ENCODE results near the gene INCA1. TPM values are rescaled to one million over a fixed set of nuclear protein-coding genes. Genes with fewer than 3 reads are reported as not detected.

INCA1 gene
- total and polyA plus RNA-seq, 10 donors = 1.1 to 5.8 (median 1.8) TPM

GRCh38 chr17:4950746-4951204 lies 46.5 kb downstream of the INCA1 start, which contains the start of gene ENO3:
ENO3 (plus strand) TSS chr17:4951119; CDS start chr17:4951830, 711 bp downstream.
- H3K4me3 ChIP-seq = peak within 1 kb of the TSS; percentile 78 to 100 (median 98)
- H3K4me1 ChIP-seq = peaks cover 19 to 48% (median 30%) of the 10 kb centered on the region in 6 donors
- H3K36me3 ChIP-seq = peaks cover 0 to 15% (median 11%) of the 10 kb centered on the region in 6 donors
- TF ChIP-seq, protein P1, sequence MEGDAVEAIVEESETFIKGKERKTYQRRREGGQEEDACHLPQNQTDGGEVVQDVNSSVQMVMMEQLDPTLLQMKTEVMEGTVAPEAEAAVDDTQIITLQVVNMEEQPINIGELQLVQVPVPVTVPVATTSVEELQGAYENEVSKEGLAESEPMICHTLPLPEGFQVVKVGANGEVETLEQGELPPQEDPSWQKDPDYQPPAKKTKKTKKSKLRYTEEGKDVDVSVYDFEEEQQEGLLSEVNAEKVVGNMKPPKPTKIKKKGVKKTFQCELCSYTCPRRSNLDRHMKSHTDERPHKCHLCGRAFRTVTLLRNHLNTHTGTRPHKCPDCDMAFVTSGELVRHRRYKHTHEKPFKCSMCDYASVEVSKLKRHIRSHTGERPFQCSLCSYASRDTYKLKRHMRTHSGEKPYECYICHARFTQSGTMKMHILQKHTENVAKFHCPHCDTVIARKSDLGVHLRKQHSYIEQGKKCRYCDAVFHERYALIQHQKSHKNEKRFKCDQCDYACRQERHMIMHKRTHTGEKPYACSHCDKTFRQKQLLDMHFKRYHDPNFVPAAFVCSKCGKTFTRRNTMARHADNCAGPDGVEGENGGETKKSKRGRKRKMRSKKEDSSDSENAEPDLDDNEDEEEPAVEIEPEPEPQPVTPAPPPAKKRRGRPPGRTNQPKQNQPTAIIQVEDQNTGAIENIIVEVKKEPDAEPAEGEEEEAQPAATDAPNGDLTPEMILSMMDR (IDR thresholded peaks at IDR 0.05 in 8 of 11, conservative IDR thresholded peaks at IDR 0.05 in 3 of 11) = no peak
- TF ChIP-seq POLR2A (IDR thresholded peaks at IDR 0.05) = no peak
- no peak for TF ChIP-seq POLR2AphosphoS5 (IDR thresholded peaks at IDR 0.05)
- WGBS, 5 donors = 42 to 60% (median 52%) methylated on average over 7 of the region's 7 CpGs
- H3K27me3 ChIP-seq (replicated peaks in 1 of 7) = no peaks in the 10 kb centered on the region
- H3K9me3 ChIP-seq = no peaks in the 10 kb centered on the region
- intact Hi-C loops (cut with DNase I; ENCODE audit: low total_unique reads) = no loop called here
- no peak for DNase-seq
- H3K27ac ChIP-seq = peak within 1 kb of the TSS; percentile 89 to 99 (median 98)

- intact Hi-C loops (cut with DNase I; ENCODE audit: low total_unique reads) = no loop called here
- DNase-seq = peak; percentile 89
Measured at GRCh38 chr17:4950075-4950745, 47.1 kb downstream of the INCA1 start.

GRCh38 chr17:4949321-4950074 lies 47.8 kb downstream of the INCA1 start:
- Histone ChIP-seq H3K4me3 (peak overlapping the region; percentile 78 to 100 (median 98)), H3K4me1 (peaks cover 32 to 61% (median 43%) of the 10 kb centered on the region in 6 donors), H3K27me3 (replicated peaks in 1 of 7) (no peaks in the 10 kb centered on the region), H3K36me3 (peaks cover 0 to 28% (median 23%) of the 10 kb centered on the region in 6 donors), H3K9me3 (no peaks in the 10 kb centered on the region), H3K27ac (peak overlapping the region; percentile 89 to 99 (median 98))
- intact Hi-C loops (cut with DNase I; ENCODE audit: low total_unique reads) = no loop called here
- DNase-seq = peak; percentile 94
- 0 to 1% (median 0%) methylated on average over 5 to 75 of the region's 75 CpGs for WGBS, 5 donors
- TF ChIP-seq POLR2AphosphoS5 (IDR thresholded peaks at IDR 0.05) (peak; percentile 64 to 72 (median 69)), POLR2A (IDR thresholded peaks at IDR 0.05) (peak in 1 of 3 donors; percentile 26)
- TF ChIP-seq, protein P1 (IDR thresholded peaks at IDR 0.05 in 8 of 11, conservative IDR thresholded peaks at IDR 0.05 in 3 of 11) = peak in 1 of 11 experiments; percentile 9

More at GRCh38 chr17:4950075-4950745, 47.1 kb downstream of the INCA1 start:
- 0 to 9% (median 5%) methylated on average over 16 to 52 of the region's 52 CpGs for WGBS, 5 donors
- no peaks in the 10 kb centered on the region for H3K9me3 ChIP-seq
- H3K36me3 ChIP-seq = peaks cover 0 to 21% (median 17%) of the 10 kb centered on the region in 6 donors
- peak overlapping the region; percentile 78 to 100 (median 98) for H3K4me3 ChIP-seq
- H3K27ac ChIP-seq = peak overlapping the region; percentile 89 to 99 (median 98)
- peak in 2 of 3 donors; percentile 6 to 8 for TF ChIP-seq POLR2AphosphoS5 (IDR thresholded peaks at IDR 0.05)
- no peak for TF ChIP-seq POLR2A (IDR thresholded peaks at IDR 0.05)
- H3K4me1 ChIP-seq = peaks cover 25 to 54% (median 36%) of the 10 kb centered on the region in 6 donors
- H3K27me3 ChIP-seq (replicated peaks in 1 of 7) = no peaks in the 10 kb centered on the region

- Histone ChIP-seq H3K27me3 (replicated peaks in 1 of 7) (no peaks in the 10 kb centered on the region), H3K27ac (peak overlapping the region; percentile 89 to 99 (median 98)), H3K9me3 (no peaks in the 10 kb centered on the region), H3K36me3 (peaks cover 0 to 34% (median 27%) of the 10 kb centered on the region in 6 donors), H3K4me3 (peak overlapping the region; percentile 78 to 100 (median 98)), H3K4me1 (peaks cover 38 to 66% (median 48%) of the 10 kb centered on the region in 6 donors)
- intact Hi-C loops (cut with DNase I; ENCODE audit: low total_unique reads) = no loop called here
- peak; percentile 96 for DNase-seq
- TF ChIP-seq POLR2AphosphoS5 (IDR thresholded peaks at IDR 0.05) = peak in 2 of 3 donors; percentile 57 to 66
- TF ChIP-seq, protein P1 (IDR thresholded peaks at IDR 0.05 in 8 of 11, conservative IDR thresholded peaks at IDR 0.05 in 3 of 11) = no peak
- WGBS, 5 donors = 0 to 1% (median 0%) methylated on average over 27 to 40 of the region's 40 CpGs
Measured at GRCh38 chr17:4948931-4949320, 48.4 kb downstream of the INCA1 start.
